ENCODE results near the gene LMO1.

LMO1 gene

GRCh38 chr11:8202516-8203413 is 60.9 kb downstream of the LMO1 start:
- no peak for DNase-seq

GRCh38 chr11:8201644-8202365 is 61.9 kb downstream of the LMO1 start:
- DNase-seq, result peak; percentile 70

- DNase-seq, result no peak
Measured at GRCh38 chr11:8199676-8200075, 64.0 kb downstream of the LMO1 start.

GRCh38 chr11:8196749-8197148 is 66.9 kb downstream of the LMO1 start:
- no peak for DNase-seq

GRCh38 chr11:8194956-8195355 is 68.7 kb downstream of the LMO1 start:
- no peak for DNase-seq

GRCh38 chr11:8192896-8193209 is 70.8 kb downstream of the LMO1 start:
- no peak for DNase-seq

GRCh38 chr11:8192016-8192895 is 71.4 kb downstream of the LMO1 start:
- DNase-seq, result peak; percentile 56

- DNase-seq, result no peak
Measured at GRCh38 chr11:8190431-8190830, 73.2 kb downstream of the LMO1 start.

- DNase-seq, result no peak
Measured at GRCh38 chr11:8186429-8186828, 77.2 kb downstream of the LMO1 start.

GRCh38 chr11:8183111-8183510 is 80.6 kb downstream of the LMO1 start:
- no peak for DNase-seq

- DNase-seq, result no peak
Measured at GRCh38 chr11:8180469-8180868, 83.2 kb downstream of the LMO1 start.

- DNase-seq, result no peak
Measured at GRCh38 chr11:8178297-8178696, 85.4 kb downstream of the LMO1 start.

GRCh38 chr11:8177136-8177535 is 86.5 kb downstream of the LMO1 start:
- peak; percentile 24 for DNase-seq

Data from NCI-H2171 treated with DMSO at 0.1 percent for 48 hours (cell line).